Loucy (cell line): ENCODE measurements around the gene RASSF7.

Source experiments
- EZH2phosphoT487 ChIP-seq: fragments of 200-600 bp; IDR thresholded peaks from 2 replicates; pipeline ENCODE4 v1.6.1; 2018; ENCODE audit warnings: antibody characterized with exemption, mild to moderate bottlenecking, moderate library complexity, borderline replicate concordance
- TF ChIP-seq, protein P1 (sequence below): fragments of 200-600 bp; sonication (generic); conservative IDR thresholded peaks from 2 replicates; pipeline ENCODE4 v1.5.1; 2014; ENCODE audit warnings: mild to moderate bottlenecking, antibody characterized with exemption, low read length

DNA sequence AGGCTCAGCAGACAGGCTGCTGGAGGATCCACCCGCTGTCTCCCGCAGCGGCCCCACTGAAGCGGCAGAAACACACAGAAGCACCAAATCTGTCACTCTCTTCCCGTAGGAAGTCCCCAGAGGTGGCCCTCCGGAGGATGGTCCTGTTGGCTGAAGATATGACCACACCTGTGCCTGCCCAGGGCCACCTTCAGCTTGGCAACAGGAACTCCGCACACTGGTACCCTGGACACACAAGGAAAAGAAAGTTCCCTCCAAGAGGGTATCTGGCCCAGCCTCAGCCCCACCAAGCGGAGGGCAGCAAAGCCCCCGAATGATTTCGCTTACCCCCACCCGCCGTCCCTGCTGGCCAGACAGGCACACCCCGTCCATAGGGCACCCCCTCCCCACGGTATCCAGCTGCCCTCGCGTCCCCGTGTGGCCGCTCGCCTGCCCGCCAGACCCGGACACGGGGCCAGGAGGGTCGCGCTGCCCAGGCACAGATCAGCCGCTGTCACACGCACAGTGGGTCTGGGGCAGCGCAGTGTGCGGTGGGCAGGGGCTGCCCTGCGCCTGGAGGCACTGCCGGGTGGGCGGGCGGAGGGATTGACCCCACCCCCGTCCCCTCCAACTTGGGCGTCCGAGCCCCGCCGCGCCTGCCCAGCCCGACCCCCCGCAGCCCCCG lies 7.0 kb downstream of the RASSF7 start:
- TF ChIP-seq, protein P1, sequence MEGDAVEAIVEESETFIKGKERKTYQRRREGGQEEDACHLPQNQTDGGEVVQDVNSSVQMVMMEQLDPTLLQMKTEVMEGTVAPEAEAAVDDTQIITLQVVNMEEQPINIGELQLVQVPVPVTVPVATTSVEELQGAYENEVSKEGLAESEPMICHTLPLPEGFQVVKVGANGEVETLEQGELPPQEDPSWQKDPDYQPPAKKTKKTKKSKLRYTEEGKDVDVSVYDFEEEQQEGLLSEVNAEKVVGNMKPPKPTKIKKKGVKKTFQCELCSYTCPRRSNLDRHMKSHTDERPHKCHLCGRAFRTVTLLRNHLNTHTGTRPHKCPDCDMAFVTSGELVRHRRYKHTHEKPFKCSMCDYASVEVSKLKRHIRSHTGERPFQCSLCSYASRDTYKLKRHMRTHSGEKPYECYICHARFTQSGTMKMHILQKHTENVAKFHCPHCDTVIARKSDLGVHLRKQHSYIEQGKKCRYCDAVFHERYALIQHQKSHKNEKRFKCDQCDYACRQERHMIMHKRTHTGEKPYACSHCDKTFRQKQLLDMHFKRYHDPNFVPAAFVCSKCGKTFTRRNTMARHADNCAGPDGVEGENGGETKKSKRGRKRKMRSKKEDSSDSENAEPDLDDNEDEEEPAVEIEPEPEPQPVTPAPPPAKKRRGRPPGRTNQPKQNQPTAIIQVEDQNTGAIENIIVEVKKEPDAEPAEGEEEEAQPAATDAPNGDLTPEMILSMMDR, result no peak
- no peak for TF ChIP-seq EZH2phosphoT487
